Myocyte (in vitro differentiated cells): Measurements from ENCODE around the gene HOXA5. TPM values are rescaled to one million over a fixed set of nuclear protein-coding genes. Genes with fewer than 3 reads are reported as not detected.

Source experiments
- DNase-seq: peaks from one replicate; pipeline ENCODE4 v3.0.0-alpha.2; 2012; ENCODE audit warnings: low read depth
- total RNA-seq: library from RNA; depleted of rRNA; stranded (reverse); fragments of >200 nt; gene quantifications from 2 replicates; pipeline ENCODE4 v1.2.3, GENCODE V29; 2014

Gene HOXA5
- total RNA-seq, 1 donor from 2014 or later, result 5.7 TPM

DNA sequence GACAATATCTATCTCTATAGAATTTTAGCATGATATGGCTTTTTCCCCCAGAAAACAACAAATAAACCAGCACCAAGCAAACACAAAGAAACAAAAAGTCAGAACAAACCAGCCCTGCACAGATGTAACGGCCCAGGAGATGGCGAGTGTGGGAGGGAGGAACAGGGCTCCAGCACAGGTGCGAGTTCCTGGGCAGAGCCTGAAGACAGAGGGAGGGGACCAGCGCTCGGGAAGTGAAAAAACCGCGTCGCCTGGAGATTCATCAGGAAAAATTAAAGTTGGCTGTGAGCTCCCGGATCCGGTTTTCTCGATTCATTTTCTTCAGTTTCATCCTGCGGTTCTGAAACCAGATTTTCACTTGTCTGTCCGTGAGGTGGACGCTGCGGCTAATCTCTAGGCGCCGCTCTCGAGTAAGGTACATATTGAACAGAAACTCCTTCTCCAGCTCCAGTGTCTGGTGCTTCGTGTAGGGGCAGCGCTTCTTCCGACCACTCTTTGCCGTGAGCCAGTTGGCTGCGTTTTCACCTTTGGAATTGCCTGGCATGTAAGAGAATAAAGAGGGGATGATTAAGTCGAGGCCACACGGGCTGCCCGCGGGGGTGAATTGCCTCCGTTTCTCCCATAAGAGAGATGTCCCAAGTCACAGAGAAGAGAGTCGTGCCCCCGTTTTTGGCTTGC is 28.3 kb upstream of the HOXA5 start:
- DNase-seq, result no peak

DNA sequence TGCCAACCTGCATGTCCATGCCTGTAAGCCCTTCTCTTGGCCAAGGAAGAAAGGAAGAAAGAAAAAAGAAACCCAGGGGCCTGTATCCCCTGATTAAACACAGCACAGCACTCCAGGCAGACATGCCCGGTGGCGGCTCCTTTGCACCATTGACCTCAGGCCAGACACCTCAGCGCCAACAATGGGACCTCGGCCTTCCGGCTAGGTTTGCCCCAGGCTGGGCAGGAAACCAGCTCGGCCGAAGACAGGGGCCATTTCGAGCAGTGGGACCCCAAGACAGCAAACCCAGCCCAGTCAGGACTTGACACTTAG is 27.8 kb upstream of the HOXA5 start:
- DNase-seq, result no peak

DNA sequence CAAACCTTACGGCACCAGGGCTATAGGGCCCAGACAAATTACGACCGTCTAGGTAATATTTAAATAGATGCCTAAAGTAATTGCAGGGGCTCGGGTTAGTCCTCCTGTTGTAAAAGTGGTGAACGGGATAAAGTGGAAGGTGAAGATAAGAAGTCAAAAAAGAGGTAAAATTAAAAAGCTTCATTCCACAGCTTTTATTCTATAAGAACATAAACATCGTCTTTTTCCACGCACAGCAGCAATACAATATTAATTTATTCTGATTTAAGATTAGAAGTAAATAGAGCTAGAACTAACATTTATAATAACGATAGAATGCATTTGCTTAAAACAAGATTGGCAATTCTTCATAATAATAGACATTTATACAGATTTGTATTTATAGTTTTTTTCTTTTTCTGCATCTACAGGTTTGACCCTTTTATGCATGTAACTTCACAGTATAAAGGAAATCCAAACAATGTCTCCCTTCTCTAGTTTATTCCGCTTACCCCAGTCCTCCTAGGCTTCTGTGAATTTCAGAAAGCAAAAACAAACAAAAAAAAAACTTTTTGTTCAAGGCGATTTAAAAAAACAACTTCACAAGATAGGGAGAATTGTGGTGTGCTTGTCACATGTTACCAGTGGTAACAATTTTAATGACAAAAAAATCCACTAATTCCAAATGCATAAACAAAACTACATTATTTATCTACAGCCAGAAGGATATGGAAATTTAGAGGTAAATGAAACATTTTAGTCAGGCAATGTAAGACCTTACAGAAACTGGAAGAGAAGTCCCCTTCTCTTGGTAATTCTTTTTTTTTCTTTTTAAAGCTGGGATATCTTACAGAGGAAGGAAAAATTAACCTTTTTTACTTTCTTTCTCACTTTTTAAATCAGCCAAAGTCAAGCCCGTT is 27.2 kb upstream of the HOXA5 start:
- no peak for DNase-seq

DNA sequence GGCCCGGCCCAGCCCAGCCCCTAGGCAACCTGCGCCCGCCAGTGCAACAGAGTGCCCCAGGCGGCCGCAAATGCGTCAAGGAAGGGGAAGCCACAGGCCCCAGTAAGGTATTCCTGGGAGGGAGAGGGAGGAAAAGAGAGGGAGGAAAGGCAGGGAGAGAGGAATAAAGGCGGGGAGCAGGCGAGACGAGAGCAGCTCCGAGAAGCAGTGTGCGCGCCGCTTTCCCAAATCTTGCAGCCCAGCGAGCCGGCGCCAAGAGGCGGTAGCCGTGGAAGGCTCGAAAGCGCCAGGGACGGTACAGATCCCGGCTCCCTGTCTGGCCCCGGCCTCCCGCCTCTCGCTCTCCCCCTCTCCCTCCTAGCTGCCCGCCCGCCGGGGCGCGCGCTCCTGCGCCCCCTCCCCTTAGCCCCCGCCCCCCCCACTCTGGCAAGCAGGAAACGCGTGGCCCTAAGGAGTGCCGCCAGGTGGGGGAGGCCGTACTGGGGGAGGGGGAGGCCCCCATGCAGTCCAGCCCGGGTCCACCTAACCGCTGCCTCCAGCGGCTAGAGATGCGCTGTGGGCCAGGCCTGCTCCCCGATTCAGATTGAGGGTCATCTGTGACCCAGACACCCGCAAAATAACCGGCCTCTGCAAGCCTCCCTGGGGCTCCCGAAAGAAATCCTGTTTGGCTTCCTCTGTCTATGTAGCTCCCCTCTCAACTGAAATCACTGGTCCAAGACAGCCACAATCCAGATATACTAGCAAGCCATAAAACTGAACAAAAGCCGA is 26.4 kb upstream of the HOXA5 start:
- no peak for DNase-seq

DNA sequence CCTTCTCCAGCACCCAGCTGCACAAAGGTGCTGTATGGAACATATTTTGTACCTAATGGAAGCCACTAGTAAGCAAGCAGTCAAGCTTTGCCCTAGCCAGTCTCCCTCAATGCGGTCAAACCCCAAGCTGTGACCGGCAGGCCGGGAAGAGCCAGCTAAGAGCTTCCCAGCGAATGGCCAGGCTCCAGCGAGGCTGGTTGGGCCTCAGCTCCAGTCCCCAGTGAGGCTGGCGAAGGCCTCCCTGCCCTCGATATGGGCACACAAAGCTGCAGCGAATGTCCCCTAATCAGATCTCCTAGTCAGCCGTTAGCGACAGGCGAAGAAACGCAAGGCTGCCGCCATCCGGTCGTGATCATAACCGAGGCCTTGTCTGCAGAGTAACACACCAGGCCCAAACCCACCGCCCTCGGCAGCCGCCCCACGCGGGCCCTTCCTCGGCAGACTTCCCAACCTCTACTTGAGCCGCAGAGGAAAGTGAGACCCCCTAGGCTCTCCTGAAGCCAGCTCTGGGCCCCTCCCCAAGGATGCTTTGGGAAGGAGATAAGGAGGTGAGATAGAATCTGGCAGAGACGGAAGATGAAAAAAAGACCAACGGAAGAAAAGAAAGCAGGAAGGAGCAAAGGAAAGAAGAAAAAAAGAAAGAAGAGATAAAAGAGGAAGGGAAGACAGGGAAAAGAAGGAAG is 24.9 kb upstream of the HOXA5 start:
- no peak for DNase-seq

DNA sequence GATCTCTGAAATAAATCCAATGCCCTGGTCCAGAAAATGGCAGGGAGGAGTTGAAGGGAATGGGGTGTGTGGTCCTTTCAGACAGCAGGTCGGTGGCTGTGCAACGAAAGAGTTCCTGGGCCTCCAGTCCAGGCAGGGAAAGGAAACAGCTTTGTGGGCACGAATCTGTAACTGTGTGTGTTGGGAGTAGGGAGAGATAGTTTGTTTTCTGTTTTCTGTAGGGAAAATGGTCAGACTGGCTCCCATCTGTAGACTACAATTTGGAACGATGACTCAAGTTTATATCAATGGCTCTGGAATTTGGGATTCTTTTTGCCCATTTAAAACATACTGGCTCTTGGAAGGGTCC is 24.4 kb upstream of the HOXA5 start:
- DNase-seq, result no peak

DNA sequence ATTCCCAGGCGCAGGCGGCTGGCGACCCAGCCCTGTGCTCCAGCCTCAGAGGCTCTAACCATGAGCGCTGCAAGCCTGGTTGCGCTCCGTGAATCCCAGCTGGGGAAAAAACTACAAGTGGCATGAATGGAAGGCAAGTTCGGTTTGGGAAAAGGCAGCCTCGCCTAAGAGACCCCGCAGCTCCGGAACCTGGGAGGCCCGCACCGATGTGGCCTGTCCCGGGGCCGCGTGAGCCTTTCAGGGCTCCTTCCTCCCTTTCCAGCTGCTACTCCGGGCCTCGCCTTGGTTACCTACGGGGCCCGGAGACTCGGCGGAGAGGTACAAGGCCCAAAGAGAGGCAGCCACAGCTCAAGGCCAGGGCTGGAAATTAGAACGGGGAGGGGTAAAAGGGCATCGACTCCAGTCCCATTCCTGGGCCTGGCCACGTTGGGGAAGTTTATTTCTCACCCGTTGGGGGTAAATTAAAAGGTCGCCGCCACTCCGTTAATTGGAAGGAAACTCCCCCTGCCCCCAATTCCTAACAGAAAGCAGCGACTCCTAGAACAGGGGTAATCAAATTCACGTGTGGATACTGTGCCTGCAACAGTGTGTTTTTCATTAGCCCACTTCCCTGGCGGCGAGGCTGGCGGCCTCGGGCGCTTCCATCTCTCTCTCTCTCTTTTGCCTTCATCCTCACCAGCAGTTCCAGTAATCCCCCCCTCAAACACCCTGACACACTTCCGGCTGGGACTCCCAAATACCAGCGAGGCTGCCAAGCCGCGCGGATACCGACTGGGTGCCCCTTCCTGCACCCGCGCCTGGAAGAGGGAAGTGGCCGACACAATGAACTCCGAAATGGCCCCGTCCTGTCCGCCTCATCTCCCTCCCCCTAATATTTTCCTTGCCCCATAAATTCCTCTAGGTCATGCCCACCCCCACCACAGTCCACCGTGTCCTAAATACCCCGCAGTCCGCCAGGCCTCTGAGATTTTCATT is 23.3 kb upstream of the HOXA5 start:
- DNase-seq, result no peak

DNA sequence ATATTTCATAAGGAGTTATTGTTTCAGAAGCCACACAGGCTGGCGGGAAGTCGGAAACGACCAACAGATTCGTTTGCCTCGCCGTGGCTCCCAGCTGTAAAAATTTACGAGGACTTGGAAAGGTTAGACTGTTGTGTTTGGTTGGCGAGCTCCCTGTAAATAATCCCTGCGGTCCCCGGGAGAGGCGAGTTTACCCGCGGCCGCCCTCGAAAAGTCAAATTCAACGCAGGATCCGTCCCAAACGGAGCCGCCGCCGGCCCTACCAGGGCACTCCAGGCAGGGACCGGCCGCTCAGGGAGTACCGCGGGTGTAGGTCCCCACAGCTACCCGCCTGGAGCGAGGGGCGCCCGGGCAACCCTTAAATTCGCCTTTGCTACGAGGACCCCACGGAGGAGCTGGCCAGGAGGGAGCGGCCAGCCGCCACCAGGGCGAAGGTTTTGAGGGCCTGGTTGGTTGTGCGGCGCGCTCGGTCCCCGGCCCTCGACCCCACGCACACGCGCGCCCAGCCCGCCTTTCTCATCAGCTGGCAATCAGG is 22.6 kb upstream of the HOXA5 start:
- no peak for DNase-seq

DNA sequence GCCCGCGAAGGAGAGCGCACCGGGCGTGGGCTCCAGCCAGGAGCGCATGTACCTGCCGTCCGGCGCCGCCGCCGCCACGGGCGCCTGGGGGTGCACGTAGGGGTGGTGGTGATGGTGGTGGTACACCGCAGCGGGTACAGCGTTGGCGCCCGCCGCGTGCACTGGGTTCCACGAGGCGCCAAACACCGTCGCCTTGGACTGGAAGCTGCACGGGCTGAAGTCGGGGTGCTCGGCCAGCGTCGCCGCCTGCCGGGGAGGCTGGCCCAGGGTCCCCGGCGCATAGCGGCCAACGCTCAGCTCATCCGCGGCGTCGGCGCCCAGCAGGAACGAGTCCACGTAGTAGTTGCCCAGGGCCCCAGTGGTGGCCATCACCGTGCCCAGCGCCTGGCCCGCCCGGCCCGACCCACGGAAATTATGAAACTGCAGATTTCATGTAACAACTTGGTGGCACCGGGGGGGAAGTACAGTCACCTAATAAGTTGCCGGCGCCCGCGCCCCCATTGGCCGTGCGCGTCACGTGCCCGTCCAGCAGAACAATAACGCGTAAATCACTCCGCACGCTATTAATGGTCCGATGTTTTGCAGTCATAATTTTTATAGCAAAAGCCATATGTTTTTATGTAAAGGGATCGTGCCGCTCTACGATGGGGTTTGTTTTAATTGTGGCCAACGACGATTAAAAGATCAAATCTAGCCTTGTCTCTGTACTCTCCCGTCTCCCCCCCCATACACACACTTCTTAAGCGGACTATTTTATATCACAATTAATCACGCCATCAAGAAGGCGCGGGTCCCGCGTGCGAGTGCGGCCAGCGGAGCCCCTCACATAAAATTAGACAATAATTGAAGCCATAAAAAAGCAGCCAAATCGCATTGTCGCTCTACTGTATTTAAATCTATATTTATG is 21.9 kb upstream of the HOXA5 start, which contains the start of gene HOXA9:
Gene HOXA9 (minus strand): TSS at position 449 of the 907 bp plus-strand sequence. CDS start 80 bp downstream, at position 369.
- DNase-seq, result peak; percentile 91

DNA sequence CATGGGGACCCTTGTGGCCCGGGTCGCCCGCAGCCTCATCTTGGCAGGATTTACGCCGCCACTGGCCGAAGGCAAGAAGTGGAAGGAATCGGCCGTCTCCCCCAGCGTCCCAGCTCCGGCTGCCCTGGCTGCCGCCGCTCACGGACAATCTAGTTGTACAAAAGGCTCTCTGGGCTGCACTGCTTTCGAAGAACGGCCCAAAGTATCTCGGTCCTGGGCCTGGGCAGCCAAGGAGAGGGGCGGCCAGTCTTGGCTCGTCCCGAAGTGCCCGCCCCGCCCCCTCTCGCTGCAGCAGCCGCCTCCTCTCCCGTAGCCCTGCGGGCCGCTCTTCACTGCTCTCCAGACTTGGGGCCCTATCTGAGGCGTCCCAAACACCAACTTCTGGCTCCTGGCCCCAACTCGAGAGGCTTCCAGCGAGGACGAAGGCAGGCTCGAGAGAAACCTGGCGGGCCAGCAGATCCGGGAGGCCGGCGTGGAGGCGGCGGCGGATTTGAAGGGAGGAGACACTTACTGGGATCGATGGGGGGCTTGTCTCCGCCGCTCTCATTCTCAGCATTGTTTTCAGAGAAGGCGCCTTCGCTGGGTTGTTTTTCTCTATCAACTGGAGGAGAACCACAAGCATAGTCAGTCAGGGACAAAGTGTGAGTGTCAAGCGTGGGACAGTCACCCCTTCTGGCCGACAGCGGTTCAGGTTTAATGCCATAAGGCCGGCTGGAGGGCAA is 21.0 kb upstream of the HOXA5 start:
- no peak for DNase-seq

DNA sequence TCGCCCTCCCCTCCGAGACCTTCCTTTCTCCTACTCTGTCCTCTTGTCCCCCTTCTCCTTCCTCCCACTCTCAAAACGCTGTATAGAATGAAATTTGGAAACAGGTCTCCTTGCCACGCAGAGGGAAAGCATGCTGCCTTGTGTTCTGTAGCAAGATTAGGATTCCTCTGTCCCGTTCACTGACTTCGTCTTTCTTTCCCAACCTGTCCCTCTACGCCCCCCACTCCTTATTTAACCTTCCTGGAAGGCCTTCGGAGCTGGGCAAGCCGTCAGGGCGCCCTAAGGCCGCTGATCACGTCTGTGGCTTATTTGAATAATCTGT is 20.5 kb upstream of the HOXA5 start:
- DNase-seq, result no peak

DNA sequence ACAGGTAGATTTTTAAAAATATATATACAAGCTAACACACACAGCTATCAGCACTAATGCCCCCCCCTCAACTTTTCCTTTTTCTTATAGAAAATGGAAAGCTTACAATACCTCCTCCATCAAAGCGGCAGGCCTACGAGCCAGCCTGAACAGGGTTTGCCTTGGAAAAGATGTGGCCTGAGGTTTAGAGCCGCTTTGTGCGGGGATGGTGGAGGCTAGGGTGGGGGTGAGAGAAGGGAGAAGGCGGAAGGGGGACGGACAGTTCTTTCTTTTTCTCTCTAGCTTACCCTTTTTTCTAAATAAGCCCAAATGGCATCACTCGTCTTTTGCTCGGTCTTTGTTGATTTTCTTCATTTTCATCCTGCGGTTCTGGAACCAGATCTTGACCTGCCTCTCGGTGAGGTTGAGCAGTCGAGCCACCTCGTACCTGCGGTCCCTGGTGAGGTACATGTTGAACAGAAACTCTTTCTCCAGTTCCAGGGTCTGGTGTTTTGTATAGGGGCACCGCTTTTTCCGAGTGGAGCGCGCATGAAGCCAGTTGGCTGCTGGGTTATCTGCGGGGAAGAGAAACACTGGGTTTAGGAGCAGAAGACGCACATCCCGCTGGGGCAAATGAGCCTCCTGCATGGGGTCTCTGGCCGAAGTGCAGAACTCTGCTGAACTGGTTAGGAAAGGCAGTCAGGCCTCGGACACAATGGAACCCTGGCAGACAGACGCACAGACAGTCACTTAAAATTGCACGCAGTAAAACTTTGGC is 20.0 kb upstream of the HOXA5 start:
- no peak for DNase-seq

DNA sequence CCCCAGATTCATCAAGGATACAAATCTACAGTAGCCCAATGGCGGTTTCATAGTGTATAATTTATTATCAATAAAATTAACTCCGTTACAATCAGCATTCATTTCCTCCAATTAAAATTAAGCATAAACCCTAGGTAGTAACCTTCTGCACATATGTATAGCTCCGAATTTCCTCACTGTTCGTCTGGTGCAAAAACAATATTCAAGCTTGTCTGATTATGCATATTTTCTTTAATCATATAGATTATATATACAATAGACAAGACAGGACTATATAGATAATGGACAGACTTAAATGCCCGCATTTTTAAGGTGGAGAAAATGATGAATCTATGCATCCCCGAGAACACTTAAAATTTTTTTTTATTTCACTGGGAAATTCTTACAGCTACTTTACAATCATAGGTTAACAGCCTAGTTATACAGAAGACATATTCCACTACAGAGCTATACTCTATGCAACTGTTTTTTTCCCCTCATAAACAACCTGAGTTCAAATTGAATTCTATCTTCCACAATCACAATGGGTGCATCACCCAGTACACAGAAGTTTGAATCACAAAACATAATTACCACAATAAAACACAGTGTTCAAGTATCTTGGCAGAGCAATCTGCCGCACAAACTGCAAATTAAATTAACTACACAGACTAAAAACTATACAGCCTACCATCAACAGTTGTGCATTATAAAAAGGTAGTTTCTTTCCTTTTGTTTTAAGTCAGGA is 19.2 kb upstream of the HOXA5 start:
- DNase-seq, result no peak

DNA sequence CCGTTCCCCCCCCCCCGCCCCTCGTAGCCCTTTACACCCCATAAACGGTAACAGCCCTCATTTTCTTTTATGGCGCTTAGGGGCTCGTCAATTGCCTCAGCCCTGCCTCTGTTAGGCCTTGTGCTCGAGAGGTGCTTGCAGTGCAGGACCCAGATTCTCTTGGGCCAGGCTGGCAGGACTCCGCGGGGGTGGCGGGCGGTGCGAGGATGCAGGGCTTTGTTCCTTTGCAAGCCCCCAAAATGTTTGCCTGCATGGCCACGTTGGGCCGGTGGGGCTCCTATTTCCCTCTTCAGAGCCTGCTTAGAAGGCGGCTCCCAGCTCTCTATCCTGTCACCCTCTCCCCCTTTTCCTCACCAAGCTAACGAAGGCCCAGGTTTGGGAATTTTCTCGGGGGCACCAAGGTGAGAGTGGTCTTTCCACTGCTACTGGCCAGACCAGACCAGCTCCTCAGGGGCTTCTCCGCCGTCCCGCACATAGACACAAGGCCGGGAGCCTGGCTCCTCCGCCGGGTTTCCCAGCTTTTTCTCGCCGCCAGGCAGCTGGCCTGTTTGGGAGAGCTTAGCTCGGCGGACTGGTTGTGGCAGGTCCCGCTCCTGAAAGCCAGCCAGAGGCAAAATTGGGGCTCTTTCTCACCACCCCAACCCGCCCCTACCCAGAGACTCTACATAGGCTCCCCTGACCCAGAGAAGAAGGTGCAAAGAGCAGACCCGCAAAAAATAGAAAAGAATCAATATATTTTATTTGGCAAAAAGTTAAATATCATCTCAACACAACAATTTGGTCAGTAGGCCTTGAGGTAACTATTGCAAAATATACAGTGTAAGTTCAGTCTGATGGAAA is 18.5 kb upstream of the HOXA5 start:
- DNase-seq, result no peak

DNA sequence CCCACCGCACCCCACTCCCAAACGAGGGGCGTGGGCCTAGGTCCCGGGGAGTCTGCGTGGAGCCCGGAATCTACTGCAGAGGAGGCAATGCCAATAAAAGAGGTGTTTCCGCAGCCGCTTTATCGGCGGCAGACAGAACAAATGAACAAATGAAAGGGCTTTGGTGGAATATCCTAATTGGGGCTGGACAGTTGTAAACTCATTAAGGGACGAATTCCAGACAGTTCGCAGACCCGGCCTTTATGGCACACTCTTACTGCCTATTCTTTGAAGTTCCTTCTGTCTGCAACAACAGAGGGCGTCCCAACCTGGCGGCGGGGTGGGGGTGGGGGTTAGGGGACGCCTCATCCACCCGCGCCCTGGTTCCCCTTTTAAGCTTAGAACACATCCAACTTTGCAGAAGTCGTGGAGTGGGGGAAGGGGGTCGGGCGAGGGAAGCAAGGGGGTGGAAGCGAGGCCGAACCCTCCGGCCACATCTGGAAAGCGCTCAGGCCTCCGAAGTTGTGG is 17.8 kb upstream of the HOXA5 start:
- DNase-seq, result no peak
